HG03025 (cell line): ENCODE measurements around the gene ADRA1B.
"Not testable (repeated sequence)": the region's sequence is repeated elsewhere in the genome, so short reads cannot be mapped to it uniquely, and the experiment has no call there.

Experiments
- ATAC-seq: cut with Tn5 transposase; IDR thresholded peaks from one replicate; pipeline ENCODE4 v1.9.1; 2021; ENCODE audit warnings: mild to moderate bottlenecking, moderate library complexity; ENCODE audit not compliant: unreplicated experiment, low FRiP score

Gene ADRA1B

GRCh38 chr5:160008877-160009590 is 92.8 kb downstream of the ADRA1B start, which contains the start of gene TTC1:
Gene TTC1, plus strand, starts transcription at chr5:160009139. Its CDS starts 1,390 bp downstream, at chr5:160010529.
- peak; percentile 98 for ATAC-seq

DNA sequence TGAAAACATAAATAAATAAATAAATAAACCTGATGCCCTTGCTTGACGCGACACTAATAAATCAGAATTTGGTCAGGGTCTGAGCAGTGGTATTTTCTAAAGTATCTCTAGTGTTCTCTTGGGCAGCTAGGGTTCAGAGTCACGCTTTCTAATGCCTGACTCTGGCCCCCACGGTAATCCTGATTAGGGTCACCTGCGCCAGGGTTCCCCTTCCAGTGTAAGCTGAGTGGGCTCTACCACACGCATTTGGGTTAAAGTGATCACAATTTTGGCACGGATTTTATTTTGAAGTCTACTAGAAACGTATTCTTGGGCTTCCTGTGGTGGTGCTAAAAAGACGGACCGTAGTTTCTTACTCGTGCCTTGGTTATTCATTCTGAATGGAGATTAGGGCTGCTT is 93.3 kb downstream of the ADRA1B start:
- no peak for ATAC-seq

DNA sequence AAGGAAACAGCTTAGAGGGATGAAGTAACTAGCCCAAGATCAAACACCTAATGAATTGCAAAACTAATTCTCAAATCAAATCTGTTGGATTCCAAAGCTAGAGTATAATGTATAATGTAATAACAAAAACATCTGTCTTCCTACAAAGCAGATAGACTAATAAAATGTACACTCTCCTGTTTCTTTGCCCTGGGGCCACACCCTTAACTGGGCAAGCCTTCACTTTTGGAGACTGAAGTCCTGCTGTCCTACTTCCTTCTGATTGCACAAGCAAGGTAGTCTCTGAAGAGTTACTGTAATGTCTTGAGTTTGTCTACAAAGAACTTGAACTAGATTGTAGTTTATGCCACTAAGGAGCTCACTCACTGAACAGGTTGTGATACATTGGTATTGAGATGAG is 95.2 kb downstream of the ADRA1B start:
- ATAC-seq, result no peak

GRCh38 chr5:160014197-160014596 is 97.9 kb downstream of the ADRA1B start:
- not testable (repeated sequence) for ATAC-seq

DNA sequence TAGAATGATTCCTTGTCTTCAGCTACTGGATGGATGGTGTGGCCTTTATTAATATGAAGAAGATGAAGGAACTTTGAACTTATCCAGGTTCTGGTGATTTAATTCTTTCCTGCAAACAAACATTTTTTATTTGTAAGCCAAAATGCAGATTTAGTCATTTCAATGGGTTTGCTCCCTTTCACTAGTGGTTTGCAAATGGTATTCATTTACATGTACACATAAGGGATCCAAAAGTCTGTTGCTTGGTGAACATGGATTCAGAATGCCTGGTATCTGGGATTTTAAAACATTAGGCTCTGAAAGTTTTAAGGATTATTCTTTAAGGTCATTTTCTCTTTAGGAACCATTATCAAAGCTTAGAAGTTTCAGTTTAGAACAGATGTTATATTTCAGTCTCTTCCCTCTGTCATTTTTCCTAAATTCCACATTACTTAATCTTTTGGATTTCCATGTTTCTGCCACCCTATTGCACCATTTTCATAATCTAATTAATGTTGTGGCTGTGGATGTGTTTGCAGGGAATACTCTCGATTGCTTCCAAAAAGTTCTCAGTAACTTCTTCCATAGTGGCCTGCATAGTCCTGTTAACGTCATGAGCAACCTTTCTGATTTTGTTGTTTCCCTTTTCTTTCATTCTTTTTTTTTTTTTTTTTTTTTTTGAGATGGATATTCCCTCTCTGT is 102.8 kb downstream of the ADRA1B start:
- no peak for ATAC-seq

DNA sequence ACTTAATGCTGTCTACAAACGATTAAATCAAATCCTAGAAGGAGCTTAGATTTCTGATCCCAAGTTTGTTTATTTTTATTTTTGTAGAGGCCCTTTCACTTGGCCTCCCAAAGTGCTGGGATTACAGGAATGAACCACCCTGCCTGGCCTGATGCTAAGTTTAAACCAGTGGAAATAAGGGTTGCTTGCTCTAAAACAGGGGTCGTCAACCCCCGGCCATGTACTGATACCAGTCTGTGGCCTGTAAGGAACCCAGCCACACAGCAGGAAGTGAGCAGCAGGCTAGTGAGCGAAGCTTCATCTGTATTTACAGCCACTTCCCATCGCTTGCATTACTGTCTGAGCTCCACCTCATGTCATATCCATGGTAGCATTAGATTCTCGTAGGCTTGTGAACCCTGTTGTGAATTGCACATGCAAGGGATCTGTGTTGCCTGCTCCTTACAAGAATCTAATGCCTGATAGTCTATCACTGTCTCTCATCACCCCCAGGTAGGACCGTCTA is 104.0 kb downstream of the ADRA1B start:
- no peak for ATAC-seq

DNA sequence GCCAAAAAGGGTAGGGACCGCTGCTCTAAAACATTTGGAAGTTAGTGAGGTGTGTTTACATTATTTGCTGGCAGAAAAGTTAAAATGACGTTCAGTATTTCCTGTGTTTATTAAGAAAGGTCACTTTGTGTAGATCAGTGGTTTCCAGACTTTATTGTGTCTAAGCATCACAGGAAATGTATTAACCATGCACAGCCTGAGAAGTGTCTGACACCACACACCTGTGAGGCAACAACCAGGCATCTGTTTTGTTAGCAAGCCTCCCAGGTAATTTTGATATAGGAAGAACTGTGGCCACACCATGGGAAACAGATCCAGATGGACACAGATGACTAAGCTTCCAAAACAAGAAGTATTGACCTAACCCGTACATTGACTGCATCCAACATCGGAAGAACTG is 104.7 kb downstream of the ADRA1B start:
- ATAC-seq, result no peak

- peak; percentile 84 for ATAC-seq
Measured at GRCh38 chr5:160021831-160022446, 105.7 kb downstream of the ADRA1B start.
